ENCODE results near the gene PADI6.

GRCh38 chr1:17432412-17432811 is 60.4 kb downstream of the PADI6 start:
- TF ChIP-seq CTCF (IDR thresholded peaks at IDR 0.05) (no peak), TAF1 (IDR thresholded peaks at IDR 0.05; ENCODE audit: borderline replicate concordance, low read depth, low read length) (no peak)
